ENCODE results near the gene DAPK1.
"Not testable (repeated sequence)": the region's sequence is repeated elsewhere in the genome, so short reads cannot be mapped to it uniquely, and the experiment has no call there.

The DAPK1 gene

GRCh38 chr9:87547671-87548081 lies 50.0 kb downstream of the DAPK1 start:
- no peak for TF ChIP-seq CTCF (IDR thresholded peaks at IDR 0.05; ENCODE audit: insufficient read depth, low read depth, low read length, missing control alignments)
- DNase-seq (ENCODE audit: low read depth) = peak; percentile 58

DNA sequence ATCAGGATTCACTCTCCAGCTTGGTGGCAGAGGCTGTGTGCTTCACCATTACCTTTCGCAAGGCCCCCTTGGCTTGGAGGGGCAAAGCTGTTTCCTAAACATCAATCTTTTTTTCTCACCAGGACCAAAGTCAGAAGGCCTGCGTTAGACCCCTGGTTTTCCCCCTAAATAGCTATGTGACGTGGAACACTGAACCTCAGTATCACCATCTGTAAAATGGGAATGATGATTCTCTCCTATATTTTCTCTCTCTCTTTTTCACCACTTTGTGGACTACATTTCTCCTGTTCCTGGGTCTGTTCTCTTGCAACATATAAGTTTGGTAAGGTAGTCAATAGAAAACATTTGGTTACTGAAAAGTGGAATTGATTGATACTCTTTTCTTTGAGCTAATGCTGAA lies 50.5 kb downstream of the DAPK1 start:
- no peak overlapping the region for H3K4me3 ChIP-seq (ENCODE audit: low read length)
- no peak for DNase-seq (ENCODE audit: low read depth)
- TF ChIP-seq CTCF (IDR thresholded peaks at IDR 0.05; ENCODE audit: insufficient read depth, low read depth, low read length, missing control alignments) = no peak

More at GRCh38 chr9:87547671-87548081, 50.0 kb downstream of the DAPK1 start:
- no peak overlapping the region for H3K4me3 ChIP-seq (ENCODE audit: low read length)

- DNase-seq (ENCODE audit: low read depth); H3K4me3 ChIP-seq (ENCODE audit: low read length): not testable (repeated sequence)
Observed at GRCh38 chr9:87549088-87549487, 51.4 kb downstream of the DAPK1 start.

DNA sequence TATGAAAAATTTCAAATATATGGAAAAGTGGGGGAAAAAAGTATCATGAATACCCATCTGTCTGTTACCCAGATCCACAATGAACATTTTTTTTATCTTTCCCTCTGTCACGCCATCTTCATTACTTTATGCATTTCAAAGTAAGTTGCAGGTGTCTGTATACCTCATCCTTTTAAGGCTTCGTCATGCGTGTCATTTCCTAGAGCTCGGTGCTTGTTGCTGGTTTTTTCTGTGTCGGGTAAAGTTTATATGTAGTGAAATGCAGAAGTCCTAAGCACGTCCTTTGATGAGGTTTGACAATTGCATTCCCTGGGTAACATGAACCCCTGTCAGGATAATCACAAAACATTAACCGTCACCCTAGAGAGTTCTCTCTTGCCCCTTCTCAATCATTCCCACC lies 52.1 kb downstream of the DAPK1 start:
- H3K4me3 ChIP-seq (ENCODE audit: low read length) = no peak overlapping the region
- no peak for DNase-seq (ENCODE audit: low read depth)
- TF ChIP-seq CTCF (IDR thresholded peaks at IDR 0.05; ENCODE audit: insufficient read depth, low read depth, low read length, missing control alignments) = no peak

GRCh38 chr9:87550253-87550954 lies 52.7 kb downstream of the DAPK1 start:
- no peak for DNase-seq (ENCODE audit: low read depth)
- no peak for TF ChIP-seq CTCF (IDR thresholded peaks at IDR 0.05; ENCODE audit: insufficient read depth, low read depth, low read length, missing control alignments)
- H3K4me3 ChIP-seq (ENCODE audit: low read length) = no peak overlapping the region

DNA sequence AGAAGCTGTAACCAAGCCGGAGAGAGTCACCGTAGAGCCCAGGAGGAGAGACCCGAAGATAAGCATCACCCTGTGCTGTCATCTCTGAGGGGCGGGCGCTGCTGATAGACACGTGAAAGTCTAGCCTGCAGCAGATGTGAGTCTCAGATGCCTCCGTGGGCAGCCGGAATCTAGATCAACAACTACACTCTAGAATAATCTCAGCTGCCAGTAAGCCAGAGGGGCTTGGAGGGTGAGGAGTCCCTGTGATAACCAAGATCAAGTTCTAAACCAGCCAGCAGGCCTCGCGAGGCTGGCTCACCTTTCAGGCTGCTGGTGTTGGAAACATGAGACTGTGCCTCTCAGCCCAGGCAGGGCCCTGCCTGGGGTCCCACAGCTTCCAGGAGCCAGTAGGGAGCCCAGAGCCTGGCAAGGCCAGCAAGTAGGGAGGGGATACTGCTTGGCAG lies 54.1 kb downstream of the DAPK1 start:
- no peak for TF ChIP-seq CTCF (IDR thresholded peaks at IDR 0.05; ENCODE audit: insufficient read depth, low read depth, low read length, missing control alignments)
- H3K4me3 ChIP-seq (ENCODE audit: low read length) = no peak overlapping the region
- DNase-seq (ENCODE audit: low read depth) = no peak

DNA sequence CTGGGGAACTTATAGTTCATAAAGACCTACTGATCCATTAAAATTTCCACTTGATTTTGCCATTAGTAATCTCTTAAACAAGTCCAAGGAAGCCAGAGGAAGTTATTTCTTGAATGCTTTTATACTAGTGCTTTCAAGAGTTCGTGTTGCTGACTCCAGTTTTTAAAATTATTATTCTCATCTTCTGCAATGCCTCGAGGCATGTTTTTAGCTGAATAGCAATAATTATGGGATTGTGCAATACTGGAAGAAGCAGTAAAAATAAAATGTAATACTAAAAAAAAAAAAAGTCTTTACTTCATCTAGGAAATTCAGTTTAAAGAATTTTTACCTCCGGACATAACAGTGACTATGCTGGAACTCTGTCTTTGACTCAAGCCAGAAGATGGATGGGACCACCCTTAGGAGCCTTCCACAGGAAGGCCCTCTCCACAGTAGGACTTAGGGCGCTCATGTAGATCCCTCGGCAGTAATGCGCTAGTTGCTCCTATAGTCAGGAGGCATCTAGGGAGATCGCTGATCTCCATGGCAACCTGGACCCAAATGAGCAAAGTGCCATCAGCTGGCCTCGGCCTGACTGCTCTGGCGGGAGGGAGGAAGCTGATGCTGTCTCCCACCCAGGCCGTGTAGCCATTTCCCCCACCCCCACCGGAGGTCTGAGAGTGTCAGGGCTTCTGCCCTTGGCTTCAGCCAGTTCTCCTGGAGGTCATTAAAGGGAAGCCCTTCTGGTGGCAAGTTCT lies 56.7 kb downstream of the DAPK1 start:
- H3K4me3 ChIP-seq (ENCODE audit: low read length) = no peak overlapping the region
- no peak for TF ChIP-seq CTCF (IDR thresholded peaks at IDR 0.05; ENCODE audit: insufficient read depth, low read depth, low read length, missing control alignments)
- no peak for DNase-seq (ENCODE audit: low read depth)

Measured in epithelial cell of esophagus (primary cell).